Stomach (tissue), 4 donors: Measurements from ENCODE around the gene N4BP3.

Experiments used
- POLR2A ChIP-seq, 4 donors: fragments of 450-650 bp; IDR thresholded peaks; one replicate each; pipeline ENCODE4 v1.6.1; 2016; ENCODE audit warnings: antibody characterized with exemption in 4 of 4, control low read depth in 2 of 4, mild to moderate bottlenecking in 1 of 4, moderate library complexity in 1 of 4
- TF ChIP-seq, protein P1 (sequence below), 7 experiments: fragments of 450-650 bp in 4 of 7; fragments of 200-600 bp in 3 of 7; sonication (generic) in 3 of 7; IDR thresholded peaks; one replicate each; pipeline ENCODE4 v1.5.1; 2016 to 2019; ENCODE audit warnings: antibody characterized with exemption in 7 of 7, control low read depth in 2 of 7, mild to moderate bottlenecking in 1 of 7

DNA sequence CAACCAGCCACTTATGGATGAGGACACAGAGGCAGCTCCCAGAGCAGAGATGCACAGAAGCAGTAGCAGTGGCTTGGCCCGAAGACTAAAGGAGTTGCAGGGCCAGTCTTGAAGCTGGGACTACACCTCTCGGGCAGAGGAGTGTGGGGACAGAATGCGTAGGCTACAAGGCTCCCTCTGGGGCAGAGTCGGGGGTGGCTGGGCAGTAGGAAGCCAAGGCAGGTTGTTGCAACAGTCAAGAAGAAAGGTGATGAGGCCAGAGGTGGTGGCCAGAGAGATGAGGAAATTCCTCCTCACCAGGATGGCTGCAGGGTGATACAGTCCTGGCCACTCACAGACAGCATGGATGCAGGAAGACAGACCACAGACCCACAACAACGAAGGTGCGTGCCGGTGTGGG lies 4.9 kb upstream of the N4BP3 start:
- TF ChIP-seq, protein P1, sequence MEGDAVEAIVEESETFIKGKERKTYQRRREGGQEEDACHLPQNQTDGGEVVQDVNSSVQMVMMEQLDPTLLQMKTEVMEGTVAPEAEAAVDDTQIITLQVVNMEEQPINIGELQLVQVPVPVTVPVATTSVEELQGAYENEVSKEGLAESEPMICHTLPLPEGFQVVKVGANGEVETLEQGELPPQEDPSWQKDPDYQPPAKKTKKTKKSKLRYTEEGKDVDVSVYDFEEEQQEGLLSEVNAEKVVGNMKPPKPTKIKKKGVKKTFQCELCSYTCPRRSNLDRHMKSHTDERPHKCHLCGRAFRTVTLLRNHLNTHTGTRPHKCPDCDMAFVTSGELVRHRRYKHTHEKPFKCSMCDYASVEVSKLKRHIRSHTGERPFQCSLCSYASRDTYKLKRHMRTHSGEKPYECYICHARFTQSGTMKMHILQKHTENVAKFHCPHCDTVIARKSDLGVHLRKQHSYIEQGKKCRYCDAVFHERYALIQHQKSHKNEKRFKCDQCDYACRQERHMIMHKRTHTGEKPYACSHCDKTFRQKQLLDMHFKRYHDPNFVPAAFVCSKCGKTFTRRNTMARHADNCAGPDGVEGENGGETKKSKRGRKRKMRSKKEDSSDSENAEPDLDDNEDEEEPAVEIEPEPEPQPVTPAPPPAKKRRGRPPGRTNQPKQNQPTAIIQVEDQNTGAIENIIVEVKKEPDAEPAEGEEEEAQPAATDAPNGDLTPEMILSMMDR (IDR thresholded peaks at IDR 0.05), result no peak
- TF ChIP-seq POLR2A (IDR thresholded peaks at IDR 0.05), result no peak
